Measurements from ENCODE around the gene SLC25A5.

Gene SLC25A5

GRCh38 chrX:119467433-119467832, 811 bp upstream of the SLC25A5 start:
- H3K36me3 ChIP-seq (ENCODE audit: low read length), result peaks cover 10% of the 10 kb centered on the region; the same call in 1 of the 2 replicates
- H3K27ac ChIP-seq (ENCODE audit: low read depth, low read length), result no peak overlapping the region
- no peaks in the 10 kb centered on the region for H3K27me3 ChIP-seq (ENCODE audit: low read length)
- H3F3A ChIP-seq (ENCODE audit: insufficient read depth), result peaks cover 23% of the 10 kb centered on the region
- TF ChIP-seq EZH2phosphoT487 (conservative IDR thresholded peaks at IDR 0.05; ENCODE audit: low read length) (no peak), CTCF (IDR thresholded peaks at IDR 0.05; ENCODE audit: insufficient read depth, low read length, poor library complexity, severe bottlenecking) (no peak)
- no peaks in the 10 kb centered on the region for H3K9me3 ChIP-seq (ENCODE audit: insufficient read depth, low read length)
- peaks cover 10% of the 10 kb centered on the region for H3K79me2 ChIP-seq (ENCODE audit: insufficient read depth, low read length)
- peak overlapping the region; percentile 99; the same call in 1 of the 2 replicates for H3K9ac ChIP-seq (ENCODE audit: low read length)
- no peaks in the 10 kb centered on the region for H3K9me2 ChIP-seq (replicated peaks; ENCODE audit: insufficient read depth, low read length)
- H2AFZ ChIP-seq (ENCODE audit: low read depth, low read length, severe bottlenecking), result no peak overlapping the region
- peak overlapping the region; percentile 88 for H3K4me2 ChIP-seq (ENCODE audit: low read depth, low read length, poor library complexity, severe bottlenecking)
- H4K20me1 ChIP-seq (ENCODE audit: low read depth, low read length), result peaks cover 9% of the 10 kb centered on the region; the same call in 1 of the 2 replicates
- peak overlapping the region; percentile 53 for H3K4me3 ChIP-seq (ENCODE audit: insufficient read depth, low read length, poor library complexity, severe bottlenecking)

- peak overlapping the region; percentile 94 for H3K4me3 ChIP-seq (ENCODE audit: insufficient read depth, low read length, poor library complexity, severe bottlenecking)
- H3F3A ChIP-seq (ENCODE audit: insufficient read depth), result peaks cover 32% of the 10 kb centered on the region
- peak overlapping the region; percentile 68 for H3K4me2 ChIP-seq (ENCODE audit: low read depth, low read length, poor library complexity, severe bottlenecking)
- no peaks in the 10 kb centered on the region for H3K27me3 ChIP-seq (ENCODE audit: low read length)
- peaks cover 10% of the 10 kb centered on the region; the same call in 1 of the 2 replicates for H3K36me3 ChIP-seq (ENCODE audit: low read length)
- H3K9me3 ChIP-seq (ENCODE audit: insufficient read depth, low read length), result no peaks in the 10 kb centered on the region
- no peak overlapping the region for H2AFZ ChIP-seq (ENCODE audit: low read depth, low read length, severe bottlenecking)
- H3K27ac ChIP-seq (ENCODE audit: low read depth, low read length), result peak overlapping the region; percentile 90
- H3K9ac ChIP-seq (ENCODE audit: low read length), result peak overlapping the region; percentile 99
- H4K20me1 ChIP-seq (ENCODE audit: low read depth, low read length), result peaks cover 9% of the 10 kb centered on the region; the same call in 1 of the 2 replicates
- no peaks in the 10 kb centered on the region for H3K9me2 ChIP-seq (replicated peaks; ENCODE audit: insufficient read depth, low read length)
- TF ChIP-seq EZH2phosphoT487 (conservative IDR thresholded peaks at IDR 0.05; ENCODE audit: low read length), result no peak
- peak; percentile 41 for TF ChIP-seq CTCF (IDR thresholded peaks at IDR 0.05; ENCODE audit: insufficient read depth, low read length, poor library complexity, severe bottlenecking)
- H3K79me2 ChIP-seq (ENCODE audit: insufficient read depth, low read length), result peaks cover 10% of the 10 kb centered on the region
Observed at GRCh38 chrX:119468551-119469312, 488 bp downstream of the SLC25A5 start.

GRCh38 chrX:119469313-119469635, 1.0 kb downstream of the SLC25A5 start:
- peaks cover 32% of the 10 kb centered on the region for H3F3A ChIP-seq (ENCODE audit: insufficient read depth)
- H3K27ac ChIP-seq (ENCODE audit: low read depth, low read length), result peak overlapping the region; percentile 56
- H2AFZ ChIP-seq (ENCODE audit: low read depth, low read length, severe bottlenecking), result no peak overlapping the region
- no peaks in the 10 kb centered on the region for H3K9me3 ChIP-seq (ENCODE audit: insufficient read depth, low read length)
- peaks cover 9% of the 10 kb centered on the region; the same call in 1 of the 2 replicates for H4K20me1 ChIP-seq (ENCODE audit: low read depth, low read length)
- peak overlapping the region; percentile 99 for H3K9ac ChIP-seq (ENCODE audit: low read length)
- H3K4me3 ChIP-seq (ENCODE audit: insufficient read depth, low read length, poor library complexity, severe bottlenecking), result peak overlapping the region; percentile 59
- no peaks in the 10 kb centered on the region for H3K27me3 ChIP-seq (ENCODE audit: low read length)
- no peaks in the 10 kb centered on the region for H3K9me2 ChIP-seq (replicated peaks; ENCODE audit: insufficient read depth, low read length)
- H3K79me2 ChIP-seq (ENCODE audit: insufficient read depth, low read length), result peaks cover 10% of the 10 kb centered on the region
- H3K4me2 ChIP-seq (ENCODE audit: low read depth, low read length, poor library complexity, severe bottlenecking), result peak overlapping the region; percentile 68
- H3K36me3 ChIP-seq (ENCODE audit: low read length), result peaks cover 10% of the 10 kb centered on the region; the same call in 1 of the 2 replicates
- TF ChIP-seq CTCF (IDR thresholded peaks at IDR 0.05; ENCODE audit: insufficient read depth, low read length, poor library complexity, severe bottlenecking) (no peak), EZH2phosphoT487 (conservative IDR thresholded peaks at IDR 0.05; ENCODE audit: low read length) (no peak)
